ENCODE measurements around the gene SERPINB1. TPM values are rescaled to one million over a fixed set of nuclear protein-coding genes. Genes with fewer than 3 reads are reported as not detected.
"Not testable (repeated sequence)": the region's sequence is repeated elsewhere in the genome, so short reads cannot be mapped to it uniquely, and the experiment has no call there.

SERPINB1 gene
- total and polyA plus RNA-seq, 12 donors: 16.3 to 73.7 (median 21.2) TPM

- no peak for DNase-seq
- no peak overlapping the region for H3K27ac ChIP-seq
- intact Hi-C loops (cut with DNase I): no loop called here
- TF ChIP-seq, protein P1, sequence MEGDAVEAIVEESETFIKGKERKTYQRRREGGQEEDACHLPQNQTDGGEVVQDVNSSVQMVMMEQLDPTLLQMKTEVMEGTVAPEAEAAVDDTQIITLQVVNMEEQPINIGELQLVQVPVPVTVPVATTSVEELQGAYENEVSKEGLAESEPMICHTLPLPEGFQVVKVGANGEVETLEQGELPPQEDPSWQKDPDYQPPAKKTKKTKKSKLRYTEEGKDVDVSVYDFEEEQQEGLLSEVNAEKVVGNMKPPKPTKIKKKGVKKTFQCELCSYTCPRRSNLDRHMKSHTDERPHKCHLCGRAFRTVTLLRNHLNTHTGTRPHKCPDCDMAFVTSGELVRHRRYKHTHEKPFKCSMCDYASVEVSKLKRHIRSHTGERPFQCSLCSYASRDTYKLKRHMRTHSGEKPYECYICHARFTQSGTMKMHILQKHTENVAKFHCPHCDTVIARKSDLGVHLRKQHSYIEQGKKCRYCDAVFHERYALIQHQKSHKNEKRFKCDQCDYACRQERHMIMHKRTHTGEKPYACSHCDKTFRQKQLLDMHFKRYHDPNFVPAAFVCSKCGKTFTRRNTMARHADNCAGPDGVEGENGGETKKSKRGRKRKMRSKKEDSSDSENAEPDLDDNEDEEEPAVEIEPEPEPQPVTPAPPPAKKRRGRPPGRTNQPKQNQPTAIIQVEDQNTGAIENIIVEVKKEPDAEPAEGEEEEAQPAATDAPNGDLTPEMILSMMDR (IDR thresholded peaks at IDR 0.05): no peak
- 94 to 95% methylated on average over 3 of the region's 3 CpGs for WGBS, 2 donors
- H3K4me3 ChIP-seq: no peak overlapping the region
- peaks cover 0 to 27% (median 0%) of the 10 kb centered on the region in 9 donors for H3K4me1 ChIP-seq
- ATAC-seq: no peak
- H3K27me3 ChIP-seq: no peaks in the 10 kb centered on the region
- peaks cover 0 to 22% (median 2%) of the 10 kb centered on the region in 9 donors for H3K36me3 ChIP-seq
- H3K9me3 ChIP-seq: peaks cover 0 to 3% (median 0%) of the 10 kb centered on the region in 11 donors
Measured at GRCh38 chr6:2884804-2885203, 43.1 kb upstream of the SERPINB1 start.

GRCh38 chr6:2883673-2884072 is 42.0 kb upstream of the SERPINB1 start:
- no peak overlapping the region for H3K27ac ChIP-seq
- H3K36me3 ChIP-seq: peaks cover 0 to 12% (median 0%) of the 10 kb centered on the region in 9 donors
- WGBS, 2 donors: 95 to 100% methylated on average over 2 of the region's 2 CpGs
- DNase-seq (no peak), ATAC-seq (no peak)
- intact Hi-C loops (cut with DNase I): no loop called here
- H3K9me3 ChIP-seq: peaks cover 0 to 3% (median 0%) of the 10 kb centered on the region in 11 donors
- H3K4me3 ChIP-seq: no peak overlapping the region
- TF ChIP-seq, protein P1 (IDR thresholded peaks at IDR 0.05): no peak
- H3K27me3 ChIP-seq: no peaks in the 10 kb centered on the region
- peaks cover 0 to 28% (median 0%) of the 10 kb centered on the region in 9 donors for H3K4me1 ChIP-seq

DNA sequence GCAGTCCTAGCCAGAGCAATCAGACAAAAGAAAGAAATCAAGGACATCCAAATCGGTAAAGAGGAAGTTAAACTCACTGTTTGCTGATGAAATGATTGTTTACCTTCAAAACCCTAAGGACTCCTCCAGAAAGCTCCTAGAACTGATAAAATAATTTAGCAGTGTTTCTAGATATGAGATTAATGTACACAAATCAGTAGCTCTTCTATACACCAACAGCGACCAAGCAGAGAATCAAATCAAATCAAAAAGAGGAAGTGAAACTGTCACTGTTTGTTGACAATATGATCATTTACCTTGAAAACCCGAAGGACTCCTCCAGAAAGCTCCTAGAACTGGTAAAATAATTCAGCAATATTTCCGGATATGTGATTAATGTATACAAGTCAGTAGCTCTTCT is 39.8 kb upstream of the SERPINB1 start:
- ATAC-seq (no peak), DNase-seq (no peak)
- no peaks in the 10 kb centered on the region for H3K27me3 ChIP-seq
- no peaks in the 10 kb centered on the region for H3K36me3 ChIP-seq
- peak overlapping the region in 1 of 10 donors; percentile 10 for H3K4me3 ChIP-seq
- TF ChIP-seq, protein P1 (IDR thresholded peaks at IDR 0.05): no peak
- WGBS, 2 donors: 66 to 79% methylated on average over 4 of the region's 4 CpGs
- peaks cover 0 to 3% (median 0%) of the 10 kb centered on the region in 11 donors for H3K9me3 ChIP-seq
- intact Hi-C loops (cut with DNase I): loop anchor here in 1 of 10 donors (2.0 kb wide), 1 partner anchor 17 kb away; no protein-coding TSS in a partner anchor
- peak overlapping the region in 1 of 10 donors; percentile 32 for H3K27ac ChIP-seq
- H3K4me1 ChIP-seq: peaks cover 0 to 35% (median 16%) of the 10 kb centered on the region in 9 donors

DNA sequence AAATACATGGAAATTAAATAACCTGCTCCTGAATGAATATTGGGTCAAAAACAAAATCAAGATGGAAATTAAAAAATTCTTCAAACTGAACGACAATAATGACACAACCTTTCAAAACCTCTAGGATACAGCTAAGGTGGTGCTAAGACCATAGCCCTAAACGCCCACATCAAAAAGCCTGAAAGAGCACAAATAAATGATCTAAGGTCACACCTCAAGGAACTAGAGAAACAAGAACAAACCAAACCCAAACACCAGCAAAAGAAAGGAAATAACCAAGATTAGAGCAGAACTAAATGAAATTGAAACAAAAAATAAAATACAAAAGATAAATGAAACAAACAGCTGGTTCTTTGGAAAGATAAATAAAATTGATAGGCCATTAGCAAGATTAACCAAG is 38.5 kb upstream of the SERPINB1 start:
- not testable (repeated sequence) for H3K27me3 ChIP-seq, H3K36me3 ChIP-seq, H3K9me3 ChIP-seq, H3K27ac ChIP-seq, ATAC-seq, DNase-seq, H3K4me3 ChIP-seq
- intact Hi-C loops (cut with DNase I): loop anchor here in 1 of 10 donors (2.0 kb wide), 1 partner anchor 19 kb away; no protein-coding TSS in a partner anchor
- 96 to 99% methylated on average over 2 of the region's 2 CpGs for WGBS, 2 donors
- H3K4me1 ChIP-seq: peaks cover 0 to 39% (median 20%) of the 10 kb centered on the region in 9 donors

DNA sequence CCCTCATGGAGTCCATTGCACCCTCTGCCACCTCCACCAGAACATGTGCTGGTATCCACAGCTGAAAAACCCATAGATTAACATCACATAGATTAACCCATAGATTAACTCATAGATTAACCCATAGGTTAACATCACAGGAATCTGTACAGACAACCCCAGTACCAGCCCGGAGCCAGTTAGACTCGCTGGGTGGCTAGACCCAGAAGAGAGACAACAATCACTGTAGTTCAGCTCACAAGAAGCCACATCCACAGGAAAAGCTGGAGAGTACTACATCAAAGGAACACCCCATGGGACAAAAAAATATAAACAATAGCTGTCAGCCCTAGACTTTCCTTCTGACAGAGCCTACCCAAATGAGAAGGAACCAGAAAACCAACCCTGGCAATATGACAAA is 36.3 kb upstream of the SERPINB1 start:
- TF ChIP-seq, protein P1 (IDR thresholded peaks at IDR 0.05): no peak
- no peaks in the 10 kb centered on the region for H3K27me3 ChIP-seq
- intact Hi-C loops (cut with DNase I): no loop called here
- H3K4me1 ChIP-seq: peaks cover 3 to 50% (median 31%) of the 10 kb centered on the region in 9 donors
- DNase-seq (no peak), ATAC-seq (no peak)
- 52 to 65% methylated on average over 2 of the region's 2 CpGs for WGBS, 2 donors
- H3K27ac ChIP-seq: peak overlapping the region in 7 of 10 donors; percentile 84 to 97 (median 90)
- H3K36me3 ChIP-seq: no peaks in the 10 kb centered on the region
- H3K9me3 ChIP-seq: peaks cover 0 to 3% (median 0%) of the 10 kb centered on the region in 11 donors
- no peak overlapping the region for H3K4me3 ChIP-seq
